Measurements from ENCODE around the gene PTCH1.

The PTCH1 gene

DNA sequence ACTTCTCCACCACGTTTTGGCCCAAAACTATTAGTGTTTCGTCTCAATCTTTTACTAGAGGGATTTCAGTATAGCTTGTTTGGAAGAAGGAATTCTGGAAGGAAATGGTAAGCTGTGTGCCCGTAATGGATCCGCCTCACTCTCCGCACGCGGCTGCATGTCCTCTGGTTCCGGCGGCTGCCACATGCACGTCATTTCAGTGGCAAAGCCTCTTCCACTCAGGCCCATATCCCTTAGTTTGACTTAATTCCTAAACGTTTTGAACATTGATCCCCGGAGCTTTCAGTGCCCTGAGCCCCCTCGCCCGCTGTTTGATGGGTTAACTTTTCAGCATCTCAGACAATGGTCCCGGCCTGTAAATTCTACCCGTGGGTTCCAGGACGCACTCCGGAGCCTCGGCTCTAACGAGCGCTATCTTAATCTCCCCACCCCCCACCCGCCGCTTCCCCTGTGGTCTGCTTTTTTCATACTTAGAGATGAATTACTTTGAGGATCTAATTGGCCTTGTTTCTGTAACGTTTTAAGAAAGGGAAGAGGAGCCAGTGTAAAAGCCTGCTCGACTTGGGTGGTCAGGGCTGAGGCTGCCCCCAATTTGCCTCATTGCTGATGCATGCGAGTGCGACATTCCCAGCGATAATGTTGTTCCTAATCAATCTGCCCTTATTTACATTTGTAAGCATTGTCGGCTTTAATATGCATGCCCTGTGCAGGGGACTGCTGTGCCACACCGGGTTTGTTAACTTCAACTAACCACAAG lies 4.6 kb downstream of the PTCH1 start:
- DNase-seq, result no peak

DNA sequence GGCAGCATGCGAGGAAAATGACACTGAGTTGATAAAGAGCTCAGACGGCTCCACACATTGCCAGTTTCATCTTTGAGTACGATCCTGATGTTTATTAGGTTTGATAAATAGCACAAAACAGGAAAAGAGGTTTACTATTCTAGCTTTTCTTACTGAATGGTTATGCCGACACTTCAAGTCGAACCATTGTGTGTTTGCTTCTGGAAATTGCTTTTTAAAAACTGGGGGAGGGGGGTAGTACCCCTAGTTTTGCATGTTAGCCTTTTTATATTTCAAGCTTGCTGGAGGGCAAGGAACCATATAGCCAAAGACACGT lies 5.2 kb downstream of the PTCH1 start:
- DNase-seq, result no peak

DNA sequence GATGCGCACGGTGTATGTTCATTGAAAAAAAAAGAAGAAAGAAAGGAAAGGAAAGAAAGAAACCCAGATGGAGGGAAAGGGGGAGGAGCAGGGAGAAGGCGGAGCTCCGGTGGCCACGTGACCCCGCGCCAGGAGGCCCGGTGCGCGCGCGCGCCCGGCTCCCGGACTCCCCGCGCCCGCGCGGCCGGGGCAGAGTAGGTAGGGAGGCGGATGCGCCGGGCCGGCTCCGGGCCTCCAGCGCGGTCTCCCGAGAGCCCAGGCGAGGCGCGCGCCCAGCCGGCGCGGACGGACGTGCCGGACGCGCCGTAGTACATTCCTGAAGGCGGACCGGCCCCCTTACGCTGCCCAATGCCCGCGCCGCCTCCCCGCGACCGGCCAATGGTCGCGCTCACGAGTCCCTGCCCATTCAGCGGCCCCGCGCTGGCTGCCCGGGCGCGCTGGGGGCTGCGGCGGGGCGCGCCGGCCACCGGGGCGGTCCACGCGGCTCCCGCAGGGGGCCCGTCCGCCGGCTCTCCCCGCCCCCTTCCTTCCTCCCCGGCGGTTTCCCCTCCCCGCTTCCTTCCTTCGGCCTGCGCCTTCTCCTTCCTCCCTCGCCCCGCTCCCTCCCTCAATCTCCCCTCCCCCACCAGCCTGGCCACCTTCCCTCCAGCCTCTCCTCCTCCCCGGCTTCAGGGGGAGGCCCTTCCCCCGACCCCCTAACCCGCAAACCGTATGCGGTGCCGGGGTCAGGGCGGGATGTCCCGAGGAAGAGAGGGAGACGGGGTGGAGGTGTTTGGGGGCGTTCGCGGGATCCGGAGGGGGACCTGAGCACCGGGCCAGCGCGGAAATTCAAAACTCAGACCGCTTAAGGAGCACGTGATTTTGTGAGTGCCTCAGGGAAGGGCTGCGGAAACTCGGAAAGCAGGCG lies 5.8 kb downstream of the PTCH1 start:
- peak; percentile 87 for DNase-seq

DNA sequence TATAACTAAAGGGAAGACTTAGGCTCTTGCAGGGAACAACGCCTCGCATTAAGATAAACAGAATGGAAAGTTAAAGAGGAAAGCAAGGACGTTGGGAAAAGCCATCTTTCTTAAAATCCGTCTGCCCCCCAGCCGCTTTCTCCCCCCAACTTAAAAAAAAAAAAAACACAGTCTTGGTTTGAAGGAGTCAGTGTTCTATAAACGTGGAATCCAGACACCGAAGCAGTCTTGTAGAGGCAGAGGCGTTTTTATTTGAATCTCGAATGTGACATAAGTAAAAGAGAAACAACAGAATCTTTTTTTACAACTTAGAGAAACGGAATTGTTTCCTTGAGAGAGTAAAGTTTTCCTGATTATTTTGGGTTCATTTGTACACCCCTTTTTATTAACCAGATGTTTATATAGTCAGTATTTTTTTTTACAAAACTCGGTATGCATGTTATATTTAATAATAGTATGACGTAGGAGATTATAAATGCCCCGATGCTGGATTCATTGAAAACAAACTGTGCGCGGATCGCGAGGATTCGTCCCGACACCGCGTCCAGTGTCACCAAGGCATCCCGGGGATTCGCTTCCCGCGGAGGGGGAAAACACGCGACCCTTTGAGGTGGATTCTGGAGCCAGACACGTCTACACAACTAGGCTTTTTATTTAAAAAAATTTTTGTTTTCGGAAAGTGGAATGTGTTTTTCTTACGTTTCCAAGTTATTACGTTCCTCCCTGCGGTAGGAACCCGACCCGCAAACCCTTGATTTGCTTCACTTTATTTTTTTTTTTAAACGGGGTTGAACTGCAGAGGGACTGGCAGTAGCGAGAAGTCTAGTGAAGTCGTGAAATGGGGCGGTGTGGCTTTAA lies 6.7 kb downstream of the PTCH1 start:
- no peak for DNase-seq

DNA sequence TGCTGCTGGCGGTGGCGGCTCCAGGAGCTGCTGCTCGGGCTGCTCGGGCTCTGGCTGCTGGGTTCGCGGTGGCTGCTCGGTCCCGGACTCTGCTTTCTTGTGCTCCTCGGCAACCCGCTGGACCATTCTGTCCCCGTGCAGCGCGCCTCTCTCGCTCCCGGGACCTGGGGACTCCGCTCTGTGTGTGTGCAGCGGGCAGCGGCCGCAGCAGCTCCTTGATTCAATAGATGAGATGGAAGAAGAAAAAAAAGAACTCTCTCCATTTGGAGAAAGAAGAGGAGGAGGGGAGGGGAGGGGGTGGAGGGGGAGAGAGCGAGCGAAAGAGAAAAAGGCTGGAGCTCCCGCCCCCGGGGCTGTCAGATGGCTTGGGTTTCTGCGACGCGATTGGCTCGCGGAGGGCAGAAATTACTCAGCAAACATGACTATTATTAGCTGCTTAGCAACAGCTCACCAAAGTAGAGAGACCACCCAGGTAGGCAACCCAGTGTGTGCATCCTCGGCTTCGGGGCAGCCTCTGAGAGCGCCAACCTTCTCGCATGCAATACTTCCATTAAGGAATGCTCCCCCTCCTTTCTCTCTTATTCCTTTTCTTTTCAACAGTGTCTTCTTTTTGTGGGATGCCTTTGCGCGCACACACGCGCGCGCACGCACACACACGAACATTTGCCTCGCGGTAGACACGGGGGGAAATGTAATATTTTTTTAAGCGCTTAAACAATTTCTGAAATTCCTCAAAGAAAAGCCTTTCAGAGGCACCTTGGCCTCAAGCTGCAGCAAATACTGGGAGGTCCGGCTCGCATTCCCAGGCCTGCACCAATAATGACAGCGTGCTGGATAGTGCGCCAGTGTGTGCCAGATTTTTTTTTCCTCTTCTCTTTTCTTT lies 7.6 kb downstream of the PTCH1 start:
- peak; percentile 73 for DNase-seq

DNA sequence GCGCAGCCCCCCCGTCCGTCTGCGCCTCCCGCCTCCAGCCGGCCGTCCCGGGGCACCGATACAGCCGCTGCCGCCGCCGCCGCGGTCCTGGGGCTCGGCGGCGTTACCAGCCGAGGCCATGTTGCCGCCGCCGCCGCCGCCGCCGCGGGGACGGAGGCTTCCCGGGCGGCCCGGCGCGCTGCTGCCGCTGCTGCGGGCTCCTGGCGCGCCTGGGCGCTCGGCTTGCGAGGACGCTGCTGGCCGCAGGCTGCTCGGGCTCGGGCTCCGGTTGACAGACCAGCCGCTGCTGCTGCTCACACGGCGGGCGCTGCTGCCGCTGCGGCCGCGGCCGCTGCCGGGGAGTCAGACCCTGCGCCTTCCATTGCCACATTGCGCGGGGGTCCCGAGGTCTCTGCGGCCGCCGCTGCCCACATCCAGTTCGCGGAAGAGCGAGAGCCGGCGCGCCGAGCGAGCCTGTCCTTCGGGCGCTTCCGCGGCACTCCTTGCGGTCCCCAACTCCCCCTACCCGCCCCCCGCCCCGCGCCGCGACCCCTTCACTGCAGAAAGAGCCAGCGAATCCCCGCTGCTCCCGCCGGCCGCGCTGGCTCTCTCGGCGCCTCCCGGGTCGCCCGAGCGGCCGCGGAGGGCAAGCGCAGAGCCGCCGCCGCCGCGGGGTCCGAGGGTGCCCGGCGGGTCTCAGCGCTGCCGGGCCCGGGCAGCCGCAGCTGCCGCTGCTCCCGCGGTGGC lies 8.4 kb downstream of the PTCH1 start:
- DNase-seq, result peak; percentile 19

DNA sequence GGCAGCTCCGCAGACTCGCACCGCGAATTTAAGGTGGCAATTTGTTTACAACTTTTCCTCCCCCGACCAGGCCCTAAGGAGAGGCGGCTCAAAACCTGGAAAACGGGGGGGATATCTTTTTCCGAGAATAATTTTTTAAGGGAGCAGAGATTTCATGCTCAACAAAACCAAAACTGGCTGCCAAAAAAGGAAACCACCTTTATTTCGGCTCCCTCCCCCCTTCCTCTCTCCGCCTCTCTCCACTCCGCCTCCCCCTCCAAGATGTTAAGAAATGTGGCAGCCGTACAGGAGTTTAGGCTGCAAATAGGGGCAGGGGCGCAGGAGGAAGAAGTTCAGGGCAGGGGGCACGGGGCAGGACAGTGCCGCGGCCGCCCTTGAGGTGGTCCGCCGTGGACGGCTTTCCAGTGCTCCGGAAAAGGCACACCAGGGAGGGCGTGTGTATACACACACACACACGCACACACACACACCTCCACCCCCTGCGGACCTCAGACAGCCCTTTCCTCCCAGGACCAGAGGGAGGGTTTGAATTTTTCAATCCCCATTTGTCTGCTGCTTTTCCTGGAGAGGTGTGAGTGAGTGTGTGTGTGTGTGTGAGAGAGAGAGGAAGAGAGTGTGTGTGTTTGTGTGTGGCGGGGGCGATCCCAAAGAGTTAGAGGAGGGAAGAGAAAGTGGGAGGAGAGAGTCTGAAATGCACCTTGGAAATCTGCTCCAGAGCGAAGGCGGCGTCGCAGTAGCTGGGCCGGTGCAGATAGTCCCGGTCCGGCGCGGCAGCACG lies 9.1 kb downstream of the PTCH1 start:
- DNase-seq, result peak; percentile 56

DNA sequence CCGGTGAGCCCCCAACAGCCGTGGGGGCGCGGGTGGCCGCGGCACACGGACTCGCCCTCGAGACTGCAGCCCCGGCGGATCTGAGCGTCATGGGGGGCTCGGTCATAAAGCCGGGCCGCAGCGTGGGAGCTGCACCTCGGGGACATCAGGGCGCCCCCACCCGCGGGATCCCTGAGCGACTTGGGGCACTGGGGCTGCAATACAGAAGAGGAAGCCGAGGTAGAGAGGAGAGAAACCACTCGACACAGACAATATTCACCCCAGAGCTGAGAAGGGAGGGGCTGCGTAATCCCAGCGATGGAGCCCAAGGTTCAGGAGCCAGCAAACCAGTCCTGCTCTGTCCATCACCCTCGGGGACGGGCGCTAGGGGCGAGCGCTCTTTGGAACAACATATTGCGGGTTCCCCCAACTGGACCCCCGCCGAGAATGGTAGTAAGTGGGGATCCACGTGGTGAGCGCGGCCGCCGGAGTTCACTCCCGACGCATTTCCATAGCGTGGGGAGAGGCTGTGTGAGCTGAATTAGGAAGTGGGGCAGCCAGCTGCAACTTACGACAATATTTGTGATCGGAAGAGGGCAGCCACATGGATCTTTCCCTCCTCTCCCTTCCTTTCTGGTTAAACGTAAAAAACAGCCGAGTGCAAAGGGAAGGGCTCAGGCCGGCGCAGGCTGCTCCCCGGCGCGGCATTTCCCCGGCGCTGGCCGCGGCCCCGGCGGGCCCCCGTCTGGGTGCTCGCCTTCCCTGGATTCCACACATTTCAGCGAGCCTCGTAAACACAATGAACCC lies 9.9 kb downstream of the PTCH1 start:
- peak; percentile 37 for DNase-seq

DNA sequence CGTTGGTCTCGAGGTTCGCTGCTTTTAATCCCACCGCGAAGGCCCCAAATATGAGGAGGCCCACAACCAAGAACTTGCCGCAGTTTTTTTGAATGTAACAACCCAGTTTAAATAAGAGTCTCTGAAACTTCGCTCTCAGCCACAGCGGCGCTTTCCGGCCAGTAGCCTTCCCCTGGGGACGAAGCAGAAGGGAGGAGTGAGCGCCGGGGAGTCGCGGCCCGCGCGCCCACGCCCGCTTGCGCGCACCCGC lies 10.4 kb downstream of the PTCH1 start:
- DNase-seq, result peak; percentile 30

DNA sequence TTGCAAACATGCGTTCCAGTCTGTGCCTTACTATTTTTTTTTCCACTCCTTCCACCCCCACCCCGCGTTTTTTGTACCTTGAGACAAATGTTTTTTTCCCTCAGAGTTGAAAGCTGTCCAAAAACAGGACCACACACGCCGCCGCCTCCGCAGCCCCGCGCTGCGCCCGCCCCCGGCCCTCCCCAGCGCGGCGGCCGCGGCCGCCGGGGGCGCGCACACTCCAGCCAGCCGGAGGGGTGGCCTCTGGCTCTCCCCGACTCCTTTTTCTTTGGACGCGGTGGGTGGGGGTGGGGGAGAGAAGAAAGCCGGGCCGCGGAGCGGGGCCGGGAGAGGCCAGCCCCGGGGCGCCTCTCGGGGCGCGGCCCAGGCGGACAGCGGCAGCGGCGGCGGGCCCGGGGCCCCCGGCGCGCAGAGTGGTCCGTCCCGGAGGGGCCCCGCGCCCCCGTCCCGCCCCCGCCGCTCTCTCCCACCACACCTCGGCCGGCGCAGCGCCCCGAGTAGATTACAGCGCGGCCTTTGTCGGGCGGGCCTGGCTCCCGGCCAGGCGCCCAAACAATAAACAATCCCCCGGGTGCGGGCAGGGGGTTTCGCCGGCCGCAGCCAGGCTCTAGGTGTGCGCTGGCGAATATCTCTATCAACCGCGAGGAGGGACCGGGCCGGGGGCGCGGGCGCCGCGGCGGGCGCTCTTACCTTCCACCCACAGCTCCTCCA lies 10.9 kb downstream of the PTCH1 start:
- DNase-seq, result peak; percentile 40

DNA sequence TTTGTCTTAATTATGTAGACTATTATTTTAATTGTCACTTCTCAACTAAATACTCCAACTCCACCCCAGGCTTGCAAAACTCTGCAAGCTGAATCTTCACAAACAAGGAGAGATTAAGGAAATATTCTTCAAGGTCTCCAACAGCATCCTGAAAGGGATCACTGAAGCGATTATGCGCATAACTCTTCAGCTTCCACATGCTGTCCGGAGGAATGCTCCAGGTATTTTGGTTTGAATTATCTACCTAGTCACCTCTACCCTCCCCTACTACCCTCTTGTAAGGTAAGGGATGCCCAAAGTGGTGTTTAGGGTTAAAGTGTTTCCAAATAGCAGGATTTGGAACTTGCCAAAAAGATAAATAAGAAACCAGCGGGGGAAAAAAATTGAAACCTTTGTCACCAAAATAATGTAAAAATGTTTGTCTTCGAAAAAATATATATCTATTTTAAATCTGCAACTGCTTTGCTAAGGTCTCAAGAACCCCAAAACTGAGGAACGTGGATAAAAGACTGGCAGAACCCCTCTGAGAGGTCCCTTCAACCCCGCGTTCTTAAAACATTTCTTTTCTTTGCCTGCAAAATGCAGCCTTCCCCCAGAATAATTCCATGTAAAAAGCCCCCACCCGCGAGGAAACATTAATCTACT lies 11.6 kb downstream of the PTCH1 start:
- DNase-seq, result no peak

DNA sequence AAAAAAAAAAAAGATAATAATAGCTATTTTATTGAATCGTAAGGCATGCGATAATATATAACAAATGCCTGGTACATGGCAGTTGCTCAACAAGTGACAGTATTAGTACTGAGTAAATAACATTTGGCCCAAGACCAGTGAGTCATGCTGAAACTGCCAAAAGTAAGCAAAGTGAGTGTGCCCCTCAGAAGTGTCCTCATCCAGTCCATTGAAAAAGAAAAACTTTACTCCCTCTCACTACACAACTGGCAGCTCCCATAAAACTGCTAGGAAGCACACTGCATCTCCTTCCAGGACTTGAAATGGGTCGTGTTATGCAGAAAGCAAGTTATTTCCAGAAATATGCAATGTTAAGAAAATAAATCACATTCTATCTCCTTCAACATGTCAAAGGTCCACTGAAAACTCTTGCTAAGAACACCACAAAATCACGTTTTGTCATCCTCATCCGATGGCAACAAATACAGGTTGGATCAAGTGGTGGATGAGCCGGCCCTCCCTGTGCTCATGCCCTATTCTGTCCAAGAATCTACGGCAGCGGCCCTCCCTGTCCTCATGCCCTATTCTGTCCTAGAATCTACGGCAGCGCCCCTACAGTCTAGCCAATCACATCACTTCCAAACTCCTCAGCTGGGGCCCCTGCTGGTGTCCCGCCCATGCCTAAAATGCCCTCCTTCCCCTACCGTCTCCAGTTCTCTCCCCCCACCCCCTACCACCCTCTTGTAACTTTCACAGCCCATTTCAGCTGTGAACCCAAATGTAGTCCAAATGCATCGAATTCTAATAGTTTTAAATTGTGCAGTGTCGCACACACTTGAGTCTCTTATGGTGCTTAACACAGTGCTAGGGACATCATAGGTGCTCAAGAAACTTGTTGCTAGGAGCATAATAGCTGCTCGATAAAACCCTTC lies 12.5 kb downstream of the PTCH1 start:
- DNase-seq, result no peak

DNA sequence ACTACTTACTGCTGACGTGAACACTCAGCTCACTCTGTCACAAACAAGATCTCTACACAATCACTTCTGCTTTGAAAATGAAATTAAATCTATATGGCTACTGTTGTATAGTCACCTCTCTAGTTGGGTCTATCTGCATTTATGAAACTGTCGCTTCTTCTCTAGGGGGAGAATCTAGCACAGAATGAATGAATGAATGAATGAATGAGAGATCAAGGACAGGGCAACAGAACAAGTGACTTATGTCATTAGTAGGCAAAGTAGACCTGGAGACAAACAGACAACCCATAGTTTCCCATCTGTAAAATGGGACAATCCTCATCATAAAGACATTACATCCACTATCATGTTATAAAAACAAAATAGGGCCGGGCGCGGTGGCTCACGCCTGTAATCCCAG lies 13.4 kb downstream of the PTCH1 start:
- no peak for DNase-seq

DNA sequence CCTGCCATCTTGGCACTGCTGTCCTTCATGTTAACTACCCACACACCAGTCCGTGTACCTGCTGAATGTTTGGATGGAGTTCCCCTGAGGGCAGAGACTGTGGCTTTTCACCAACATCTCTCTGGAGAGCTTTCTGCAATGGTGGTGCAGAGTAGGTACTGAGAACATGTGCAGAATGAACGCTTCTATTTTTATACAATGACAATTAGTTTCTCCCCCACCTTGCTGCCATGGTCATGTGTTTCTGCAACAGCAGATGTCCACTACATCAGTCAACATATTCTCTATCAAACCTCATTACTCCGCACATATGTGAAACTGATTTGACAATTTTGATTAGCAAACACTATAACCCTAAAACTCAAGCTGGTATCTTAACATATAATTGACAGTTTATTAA lies 14.5 kb downstream of the PTCH1 start:
- no peak for DNase-seq

DNA sequence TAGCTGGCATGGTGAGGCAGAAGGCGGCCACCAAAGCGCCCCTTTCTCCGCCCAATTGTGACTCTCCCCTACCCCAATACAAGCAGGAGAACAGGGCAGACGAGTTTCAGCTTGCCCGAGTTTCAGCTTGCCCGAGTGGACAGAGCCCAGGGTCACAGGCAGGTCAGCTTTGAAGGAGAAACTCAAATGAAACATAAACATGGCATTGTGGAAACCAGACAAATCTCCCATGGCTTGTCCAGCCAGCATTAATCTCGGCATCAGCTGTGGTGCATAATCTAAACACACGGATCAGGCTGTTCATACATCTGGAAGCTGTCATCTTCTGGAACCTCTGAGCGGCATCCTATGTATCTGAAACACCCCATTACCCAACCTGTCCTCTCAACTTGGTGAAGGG lies 16.9 kb downstream of the PTCH1 start:
- no peak for DNase-seq

DNA sequence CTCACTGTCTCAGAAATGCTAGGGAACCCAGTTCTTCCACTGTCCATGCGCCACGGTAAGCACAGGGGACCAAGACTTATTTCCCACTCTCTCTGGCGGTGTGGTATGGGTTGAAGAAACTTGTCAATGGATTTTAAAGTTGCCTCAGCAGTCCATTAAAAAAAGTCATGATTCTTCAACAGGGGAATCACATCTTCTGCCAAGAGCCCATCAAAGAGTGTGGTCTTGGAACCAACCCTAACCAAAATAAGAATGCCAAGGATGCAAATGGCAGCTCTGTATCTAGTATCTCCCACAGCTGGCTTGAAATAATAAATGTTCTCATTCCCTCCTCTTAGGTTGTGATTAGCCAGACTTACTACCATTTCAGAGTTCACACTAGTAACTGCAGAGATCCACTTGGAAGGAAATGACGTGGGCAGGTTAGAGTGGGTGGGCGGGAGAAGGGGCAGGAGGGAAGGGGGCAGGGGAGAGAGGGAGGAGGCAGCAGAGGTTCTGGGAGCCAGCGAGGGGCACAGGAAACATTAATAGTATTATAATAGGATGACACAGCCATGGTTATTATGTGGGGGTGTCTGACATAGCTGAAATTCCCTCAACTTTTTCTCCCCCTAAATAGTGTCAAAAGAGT lies 17.6 kb downstream of the PTCH1 start:
- DNase-seq, result no peak

DNA sequence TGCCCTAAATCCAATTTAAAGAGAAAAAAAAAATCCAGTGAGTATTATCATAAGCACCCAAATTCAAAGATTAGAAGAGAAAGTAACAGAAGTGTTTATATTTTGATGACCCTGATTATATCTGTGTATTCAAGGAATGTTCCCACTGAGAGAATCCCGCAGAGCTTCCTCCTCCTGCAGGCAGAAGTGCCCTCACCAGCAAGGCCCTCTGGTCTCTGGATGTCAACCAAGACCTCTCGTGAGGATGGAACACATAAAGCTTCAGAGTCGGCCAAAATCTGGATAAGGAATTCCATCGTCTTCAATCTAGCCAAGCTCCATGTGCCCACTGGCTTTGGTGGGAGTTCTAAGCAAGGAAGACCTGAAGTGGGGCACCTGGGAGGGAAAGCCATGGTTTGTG lies 18.1 kb downstream of the PTCH1 start:
- no peak for DNase-seq

DNA sequence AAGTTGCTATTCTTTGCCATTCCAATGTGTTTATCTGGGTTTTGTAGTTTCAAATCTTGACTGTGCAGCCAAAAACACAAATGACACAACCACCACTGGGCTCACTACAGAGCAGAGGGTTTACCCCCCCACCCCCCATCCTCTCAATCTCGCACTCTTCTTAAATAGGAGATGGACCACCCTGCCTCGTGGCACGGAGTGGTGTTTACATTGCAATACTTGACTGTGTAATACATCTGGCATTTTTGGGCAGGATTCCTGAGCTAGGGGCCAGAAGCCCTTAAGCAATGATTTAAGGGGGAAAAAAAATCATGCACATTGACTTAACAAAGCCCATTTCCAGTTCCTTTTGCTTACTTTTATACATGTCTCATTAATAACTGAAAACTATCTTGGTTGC lies 19.0 kb downstream of the PTCH1 start:
- no peak for DNase-seq

All from CD4-positive, alpha-beta T cell treated with Interleukin-12 subunit alpha and Interleukin-12 subunit beta, for 1 hour (primary cell).